H4 (cell line): ENCODE results near the gene NEDD4L. TPM values are rescaled to one million over a fixed set of nuclear protein-coding genes. Genes with fewer than 3 reads are reported as not detected.
A peak's percentile ranks its signal among the peaks of the same experiment; 100 is the strongest.
"Not testable (repeated sequence)": the region's sequence is repeated elsewhere in the genome, so short reads cannot be mapped to it uniquely, and the experiment has no call there.

Source experiments
- DNase-seq: peaks from one replicate; pipeline ENCODE4 v3.0.0-alpha.2; 2015; ENCODE audit warnings: low spot score
- total RNA-seq: library from RNA; depleted of rRNA; stranded (reverse); fragments of >200 nt; shearing (Covaris generic); gene quantifications from 2 replicates; pipeline ENCODE4 v1.2.3, GENCODE V29; 2014

Gene NEDD4L
- total RNA-seq, 1 experiment from 2014 or later, result 20.4 TPM

DNA sequence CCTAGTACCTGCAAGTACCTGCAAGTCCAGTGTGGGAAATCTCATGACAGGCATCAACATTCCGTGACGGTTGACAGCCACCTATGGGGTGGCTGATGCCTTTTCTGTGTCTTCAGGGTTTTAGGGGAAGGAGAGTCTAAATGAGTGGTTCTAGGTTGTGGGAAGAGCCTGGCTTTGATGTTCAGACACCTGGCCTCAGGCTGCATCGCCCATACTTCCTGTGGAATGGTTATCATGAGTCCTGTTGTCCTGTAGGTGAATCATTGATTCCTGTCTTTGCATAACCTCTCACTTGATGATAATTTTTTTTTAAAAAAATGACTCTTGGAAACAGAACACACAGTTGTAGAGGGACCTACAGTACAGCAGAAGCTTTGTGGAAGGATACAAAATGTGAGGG is 108.9 kb downstream of the NEDD4L start:
- no peak for DNase-seq

DNA sequence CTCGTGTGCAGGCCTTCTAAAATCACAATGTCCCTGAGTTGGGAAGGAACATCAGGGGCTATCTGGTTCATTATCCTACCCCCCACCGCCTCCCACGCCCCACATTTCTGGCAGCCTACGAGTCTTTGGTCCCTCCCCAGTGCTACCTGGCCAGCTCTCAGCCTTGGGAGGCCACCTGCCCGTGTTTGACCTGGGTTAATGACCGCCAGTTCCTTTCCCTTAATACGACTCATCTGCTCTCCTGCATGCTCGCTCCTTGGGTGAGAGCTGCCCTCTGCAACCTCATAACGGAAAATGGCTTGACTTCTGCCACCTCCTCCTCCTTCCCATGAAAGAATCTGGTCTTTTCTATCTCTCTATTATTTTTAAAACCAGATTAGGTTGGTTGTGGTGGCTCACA is 112.5 kb downstream of the NEDD4L start:
- no peak for DNase-seq

DNA sequence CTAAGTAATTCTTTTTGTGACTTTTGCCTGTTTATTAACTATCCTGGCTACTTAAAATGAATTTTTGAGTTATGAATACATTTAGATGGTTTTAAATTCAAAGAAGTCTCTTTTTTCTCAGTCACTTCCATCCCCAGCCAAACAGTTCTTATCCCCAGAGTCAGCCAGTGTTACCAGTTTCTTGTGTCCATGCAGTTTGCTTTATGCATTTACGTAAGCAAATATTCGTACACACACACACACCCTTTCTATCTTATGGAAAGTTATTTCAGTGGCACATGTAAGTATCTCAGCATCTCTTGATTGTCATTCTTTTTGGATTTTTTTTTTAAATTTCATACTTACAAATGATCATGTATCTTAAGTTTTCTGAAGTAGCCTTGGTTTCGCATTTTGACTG is 113.2 kb downstream of the NEDD4L start:
- DNase-seq, result no peak

DNA sequence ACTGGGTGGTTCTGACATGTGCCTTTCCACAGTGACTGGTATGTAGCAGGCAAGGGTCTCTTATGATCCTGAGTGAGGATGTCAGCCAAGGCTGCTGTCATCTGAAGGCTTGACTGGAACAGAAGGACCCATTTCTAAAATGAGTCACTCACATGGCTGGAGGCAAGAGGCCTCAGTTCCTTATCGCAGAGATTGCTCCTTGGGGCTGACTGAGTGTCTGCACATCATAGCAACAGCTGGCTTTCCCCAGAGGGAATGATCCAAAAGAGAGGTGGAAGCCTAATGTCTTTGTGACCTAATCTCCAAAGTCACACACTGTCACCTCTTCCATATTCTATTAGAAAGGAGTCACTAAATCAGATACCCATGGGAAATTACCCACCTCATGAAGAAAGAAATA is 114.0 kb downstream of the NEDD4L start:
- DNase-seq, result no peak

DNA sequence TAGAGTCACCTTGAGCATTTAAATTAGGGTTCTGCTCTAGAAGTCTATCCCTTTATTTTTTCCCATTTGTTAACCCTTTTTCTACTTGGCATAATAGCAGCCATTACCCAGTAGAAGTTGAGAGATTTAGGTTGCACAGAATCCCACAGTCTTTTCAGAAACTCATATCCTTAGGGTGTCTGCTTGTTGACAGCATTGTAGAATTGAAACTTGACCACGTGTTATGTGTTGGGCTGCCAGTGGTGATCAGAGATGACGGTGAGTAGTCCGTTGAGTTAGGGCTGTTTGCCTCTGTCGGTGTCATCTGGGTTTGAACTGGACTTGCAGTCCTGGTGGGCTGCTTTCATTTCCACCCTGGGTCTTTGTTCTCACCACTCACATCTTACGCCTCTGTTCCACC is 114.4 kb downstream of the NEDD4L start:
- DNase-seq, result no peak

DNA sequence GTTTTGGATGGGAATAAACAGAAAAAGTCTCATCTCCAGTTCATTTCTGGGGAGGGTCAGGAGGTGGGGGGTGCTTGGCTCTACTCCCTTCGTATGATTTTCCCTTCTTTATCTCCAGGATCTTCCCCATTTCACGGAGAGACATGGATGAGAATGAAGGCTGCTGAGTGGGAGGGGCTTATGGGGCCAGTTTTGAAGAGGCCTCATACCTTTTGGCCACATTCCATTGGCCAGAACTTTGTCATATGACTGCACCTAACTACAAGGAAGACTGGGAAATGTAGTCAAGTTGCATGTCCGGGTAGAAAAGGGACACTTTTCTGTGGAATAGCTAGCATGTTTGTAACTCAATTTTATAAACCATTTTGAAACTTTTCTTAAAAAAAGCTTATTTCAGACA is 117.6 kb downstream of the NEDD4L start:
- DNase-seq, result peak; percentile 51

DNA sequence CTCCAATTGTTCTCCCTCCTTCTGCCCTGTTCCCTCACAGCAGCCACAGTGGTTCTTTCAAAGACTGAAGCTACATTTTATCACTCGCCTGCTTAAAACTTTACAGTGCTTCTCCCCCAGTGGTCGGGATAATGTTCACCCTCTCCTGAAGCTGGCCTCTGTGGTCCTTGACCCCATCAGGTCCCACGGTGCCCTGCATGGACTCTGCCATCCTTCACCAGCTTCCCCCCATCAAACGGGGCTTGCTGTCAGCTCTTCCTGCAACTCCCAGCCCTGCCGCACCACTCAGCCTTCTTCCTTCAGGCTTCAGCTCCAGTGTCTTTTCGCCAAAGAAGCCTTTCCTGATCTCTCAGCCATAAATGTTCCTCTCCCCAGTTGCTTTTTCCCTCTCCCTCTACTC is 118.1 kb downstream of the NEDD4L start:
- no peak for DNase-seq

DNA sequence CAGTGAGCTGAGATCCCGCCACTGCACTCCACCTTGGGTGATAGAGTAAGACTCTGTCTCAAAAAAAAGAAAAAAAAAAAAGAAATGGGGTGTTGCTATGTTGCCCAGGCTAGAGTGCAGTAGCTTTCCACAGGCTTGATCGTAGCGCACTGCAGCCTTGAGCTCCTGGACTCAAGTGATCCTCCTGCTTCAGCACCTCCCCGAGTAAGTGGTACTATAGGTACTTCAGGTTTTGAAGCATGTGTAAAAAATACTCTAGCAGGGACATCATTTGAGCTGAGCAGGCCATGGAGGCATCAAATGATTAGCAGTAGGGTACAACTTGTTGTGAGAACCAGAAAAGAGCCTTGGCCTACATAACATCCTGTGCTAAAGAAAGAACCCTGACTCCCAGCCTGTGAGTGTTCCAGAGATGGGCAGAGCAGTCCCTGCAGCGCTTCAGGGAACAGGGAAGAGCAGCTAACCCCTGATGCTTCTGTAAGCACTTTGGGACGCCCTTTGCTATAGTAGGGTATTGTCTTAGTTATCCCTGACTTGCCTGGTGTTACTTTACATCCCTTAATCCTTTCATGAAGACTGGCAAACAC is 119.1 kb downstream of the NEDD4L start:
- no peak for DNase-seq

DNA sequence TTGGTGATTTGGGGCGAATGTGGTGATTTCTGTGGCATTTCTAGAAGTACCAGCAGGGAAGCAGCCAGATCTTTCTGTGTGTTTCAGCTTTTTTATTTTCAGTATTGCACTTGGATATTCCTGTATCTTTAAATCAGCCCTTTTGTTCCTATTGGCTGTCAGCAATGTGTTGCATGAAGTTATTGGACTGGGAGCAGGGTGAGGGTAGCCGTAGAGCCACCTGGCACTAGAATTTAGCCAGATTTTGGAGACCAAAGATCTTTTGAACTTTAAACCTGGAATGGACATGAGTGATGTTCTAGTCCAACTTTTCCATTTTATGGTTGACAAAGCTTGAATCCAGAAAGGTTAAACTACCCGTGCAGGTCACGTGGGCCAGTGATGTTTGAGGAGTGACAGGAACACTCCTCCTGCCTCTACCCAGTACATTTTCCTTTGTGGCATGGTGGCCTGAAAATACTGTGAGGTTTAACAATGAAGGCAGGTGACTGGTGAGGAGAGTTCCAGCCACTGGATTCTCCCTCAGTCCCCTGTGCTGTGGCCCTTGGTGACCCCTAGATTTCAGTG is 122.3 kb downstream of the NEDD4L start:
- DNase-seq, result no peak

DNA sequence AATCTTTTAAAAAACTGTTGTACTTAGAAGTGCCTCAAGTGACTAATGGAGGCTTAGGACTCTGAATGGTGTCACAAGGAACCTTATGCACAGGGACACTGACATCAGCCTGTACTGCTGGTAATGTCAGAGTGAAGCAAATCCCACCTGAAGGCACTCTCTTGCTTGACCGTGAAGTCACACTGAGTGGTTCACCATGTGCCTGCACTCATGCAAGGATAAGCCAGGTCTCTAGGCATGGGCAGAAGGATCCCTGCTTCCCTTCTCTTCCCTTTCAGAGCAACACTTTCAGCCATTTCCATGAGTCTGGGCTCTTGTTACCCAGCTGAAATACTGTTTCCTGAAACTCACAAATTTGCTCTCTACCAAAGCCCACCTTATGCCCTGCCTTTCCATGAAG is 123.0 kb downstream of the NEDD4L start:
- no peak for DNase-seq

DNA sequence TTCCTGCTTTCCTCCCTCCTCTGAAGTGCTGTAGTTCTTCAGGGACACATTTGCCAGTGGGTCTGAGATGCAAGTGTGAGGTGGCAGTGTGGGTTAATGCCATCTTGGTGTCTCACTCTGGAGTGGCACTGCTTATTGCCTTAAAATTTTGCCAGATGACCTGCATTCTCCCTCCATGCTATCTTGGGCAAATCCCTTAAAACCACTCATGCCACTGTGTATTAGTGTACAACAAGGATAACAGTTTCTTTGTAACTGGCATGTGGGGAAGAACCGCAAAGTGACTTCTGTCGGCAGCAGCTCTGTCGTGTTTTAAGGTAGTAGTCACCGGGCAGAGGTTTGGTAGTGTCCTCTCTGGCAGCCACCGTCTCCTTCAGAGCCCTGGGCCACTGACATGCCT is 124.2 kb downstream of the NEDD4L start:
- no peak for DNase-seq

DNA sequence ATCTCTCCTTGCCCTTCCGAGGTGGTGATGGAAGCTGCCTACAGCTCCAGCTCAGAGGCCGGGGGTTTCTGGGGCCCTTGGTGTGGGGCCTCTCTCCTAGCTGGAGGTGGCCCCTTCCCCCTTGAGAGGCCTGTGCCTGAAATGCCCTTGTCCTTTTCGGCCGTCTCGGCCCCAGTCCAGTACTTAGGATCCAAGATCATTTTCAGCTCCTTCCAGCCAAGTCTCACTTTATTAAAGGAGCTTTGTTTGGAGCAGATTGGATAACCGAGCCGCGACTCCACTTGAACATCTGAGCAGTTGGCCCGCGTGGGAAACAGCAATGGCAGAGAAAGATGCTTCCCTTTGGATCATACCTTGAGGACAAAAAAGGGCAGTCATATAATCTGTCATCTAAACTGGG is 125.0 kb downstream of the NEDD4L start:
- DNase-seq, result no peak

DNA sequence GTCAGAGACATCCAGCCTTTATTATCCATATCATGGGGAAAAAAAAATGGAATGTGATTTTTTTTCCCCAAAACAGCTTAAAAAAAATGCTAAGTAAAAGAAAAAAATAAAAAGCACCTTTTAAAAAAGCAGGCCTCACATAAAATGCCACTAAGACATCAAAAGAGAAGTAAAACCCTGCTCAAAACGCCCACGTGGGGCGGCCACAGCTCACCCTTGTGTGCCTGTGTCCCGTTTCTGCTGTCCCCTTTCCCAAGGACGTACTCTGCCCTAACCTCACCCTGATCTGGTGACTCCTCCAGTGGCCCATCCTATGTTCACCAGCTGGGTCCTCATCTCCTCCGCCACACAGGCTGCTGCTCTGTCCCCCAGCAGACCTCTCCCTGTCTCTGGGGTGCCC is 125.4 kb downstream of the NEDD4L start:
- DNase-seq, result no peak

DNA sequence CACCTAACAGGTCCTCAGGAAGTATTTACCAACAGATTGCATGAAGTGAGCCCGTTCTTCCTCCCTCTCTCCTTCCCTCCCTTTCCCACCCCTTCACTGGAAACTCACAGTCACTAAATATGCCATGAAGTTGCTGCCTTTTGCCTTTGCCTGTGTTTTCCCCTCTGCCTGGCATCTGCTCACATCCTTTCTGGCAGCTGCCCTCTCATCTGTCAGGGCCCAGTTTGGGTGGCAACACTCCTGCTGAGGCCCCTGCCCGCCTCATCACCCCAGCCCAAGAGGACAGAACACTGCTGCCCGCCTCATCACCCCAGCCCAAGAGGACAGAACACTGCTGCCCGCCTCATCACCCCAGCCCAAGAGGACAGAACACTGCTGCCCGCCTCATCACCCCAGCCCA is 126.0 kb downstream of the NEDD4L start:
- not testable (repeated sequence) for DNase-seq

DNA sequence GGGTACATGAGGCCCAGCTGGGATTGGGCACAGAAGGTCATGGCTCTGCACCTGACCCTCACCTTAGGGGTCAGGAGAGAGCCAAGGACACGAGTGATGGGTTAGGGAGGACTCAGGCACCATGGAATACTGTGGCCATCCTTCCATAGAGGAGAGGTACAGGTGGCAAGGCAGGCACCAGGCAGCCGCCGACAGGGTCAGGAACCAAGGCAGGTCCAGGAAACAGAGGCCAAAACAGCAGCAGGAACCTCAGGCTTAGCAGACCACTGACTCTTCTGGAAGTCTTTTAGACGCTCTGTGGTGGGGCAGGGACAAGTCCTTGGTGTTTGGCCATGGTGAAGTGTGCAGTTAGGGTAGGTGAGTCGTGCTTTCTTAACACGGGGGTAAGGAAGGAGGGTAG is 128.0 kb downstream of the NEDD4L start:
- no peak for DNase-seq

DNA sequence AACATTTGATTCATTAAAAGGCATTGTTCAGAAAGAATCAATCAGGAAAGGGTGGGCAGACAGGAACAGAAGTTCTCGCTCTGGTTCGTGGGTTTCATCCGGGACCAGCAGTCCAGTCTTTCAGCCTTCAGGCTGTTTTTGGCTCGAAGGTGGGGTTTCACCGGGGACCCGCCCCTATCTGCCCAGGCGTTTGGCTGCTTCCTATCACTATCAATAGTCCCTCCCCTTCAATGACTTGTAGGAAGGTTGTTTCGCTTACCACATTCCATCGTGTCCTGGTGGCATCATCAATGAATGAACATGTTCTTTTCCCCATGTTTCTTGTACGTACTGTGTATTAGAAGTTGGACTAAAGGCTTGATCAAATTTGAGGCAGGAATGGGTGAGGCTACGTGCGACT is 130.3 kb downstream of the NEDD4L start:
- DNase-seq, result no peak

DNA sequence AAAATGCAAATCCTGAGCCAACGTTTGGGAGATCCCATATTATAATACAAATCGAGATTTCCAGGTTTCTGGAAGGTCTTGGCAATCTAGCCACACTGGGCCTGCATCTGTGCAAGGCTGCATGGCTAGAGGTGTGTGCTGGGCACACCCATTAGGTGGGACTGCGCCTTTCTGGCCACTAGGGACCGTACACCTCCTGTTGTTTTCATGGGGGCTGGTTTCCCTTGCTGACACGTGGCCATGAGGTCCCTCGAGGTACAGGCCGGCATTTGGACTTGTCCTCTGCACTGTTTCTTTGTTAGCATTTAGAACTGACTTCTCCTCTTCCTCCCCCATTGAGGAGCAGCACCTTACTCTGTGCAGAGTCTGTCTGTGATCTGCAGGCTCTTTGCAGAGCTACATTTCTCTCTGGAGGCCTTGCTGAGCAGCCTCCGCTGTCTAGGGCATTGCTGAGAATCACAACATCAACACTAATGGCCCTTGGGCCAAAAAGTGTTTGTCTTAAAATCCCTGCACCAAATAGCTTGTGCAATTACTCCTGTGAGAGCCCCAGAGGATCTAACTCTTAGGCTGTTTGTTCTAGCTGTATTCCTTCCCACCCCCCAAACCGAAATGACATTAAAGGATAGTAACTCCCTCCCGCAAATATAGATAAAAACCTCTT is 131.2 kb downstream of the NEDD4L start:
- no peak for DNase-seq

DNA sequence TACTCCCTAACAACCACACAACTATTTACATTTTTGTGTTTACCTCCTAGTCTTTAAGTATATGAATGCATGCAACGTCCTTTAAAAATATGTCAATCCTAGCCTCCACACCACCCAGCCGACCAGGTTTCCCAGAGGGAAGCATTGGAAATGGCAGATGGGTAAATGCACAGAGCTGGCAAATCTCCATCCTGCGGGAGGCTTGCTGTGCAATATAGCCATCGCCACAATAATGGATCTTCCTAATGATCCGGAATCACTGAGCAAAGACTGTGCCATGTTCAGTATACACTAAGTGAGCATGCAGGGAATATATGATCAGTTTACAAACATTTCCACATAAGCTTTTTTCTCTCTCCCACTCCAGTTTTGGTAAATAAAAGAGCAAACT is 131.8 kb downstream of the NEDD4L start:
- DNase-seq, result no peak

DNA sequence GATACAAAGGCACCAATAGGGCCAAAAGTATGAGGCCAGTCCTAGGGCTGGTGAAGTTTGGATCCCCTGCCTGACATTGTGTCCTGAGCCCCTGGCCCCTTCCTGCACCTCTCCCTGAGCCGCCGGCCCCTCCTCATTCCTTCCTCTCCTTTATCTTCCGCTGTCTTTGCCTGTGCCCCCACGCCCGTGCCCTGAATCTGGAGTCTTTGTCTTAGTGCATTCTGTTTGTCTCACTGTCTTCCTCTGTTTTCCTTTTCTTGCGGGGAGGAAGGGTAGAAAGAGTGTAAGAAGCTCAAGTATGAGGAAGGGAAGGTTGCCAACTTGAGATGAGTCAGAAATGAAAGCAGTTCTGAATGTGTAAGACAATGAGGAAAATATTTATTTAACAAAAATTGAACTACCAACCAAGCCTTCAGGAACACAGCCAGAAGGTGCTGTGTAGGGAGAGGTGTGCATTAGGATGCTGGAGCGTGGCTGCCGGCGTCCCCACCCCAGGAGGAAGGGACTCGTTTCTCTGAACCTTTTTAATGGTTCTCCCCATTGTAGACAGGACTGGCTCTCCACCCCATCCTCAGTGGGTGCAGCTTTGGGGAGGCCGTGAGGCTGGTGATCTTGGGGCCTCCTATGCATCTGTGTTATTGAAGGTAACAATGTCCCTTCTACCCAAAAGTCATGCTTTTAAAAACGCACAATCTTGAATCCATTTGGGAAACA is 133.1 kb downstream of the NEDD4L start:
- DNase-seq, result peak; percentile 80

DNA sequence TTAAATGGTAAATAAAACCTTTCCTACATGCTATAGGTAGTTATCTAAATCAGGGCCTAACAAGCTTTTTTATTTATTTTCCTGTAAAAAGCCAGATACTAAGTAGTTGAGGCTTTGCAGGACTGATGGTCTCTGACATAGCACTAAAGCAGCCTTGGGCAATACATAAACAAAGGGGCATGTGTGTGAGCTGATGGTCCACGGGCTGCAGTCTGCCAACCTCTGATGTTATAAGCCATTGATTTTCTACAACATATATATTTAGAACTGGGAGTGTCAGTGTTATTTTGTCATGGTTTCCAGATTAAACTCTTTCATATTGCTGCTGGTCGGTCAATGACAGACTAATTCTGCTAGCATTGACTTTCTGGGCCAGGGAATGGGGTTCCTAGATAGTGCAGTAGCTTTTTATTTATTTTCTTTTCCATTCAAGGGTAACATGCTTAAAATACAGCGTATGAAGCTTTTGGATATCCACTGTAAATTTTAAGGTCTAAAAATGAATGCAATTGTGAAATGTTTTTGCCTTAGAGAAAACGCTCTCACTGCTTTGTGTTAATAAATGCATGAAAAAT is 134.0 kb downstream of the NEDD4L start:
- no peak for DNase-seq

DNA sequence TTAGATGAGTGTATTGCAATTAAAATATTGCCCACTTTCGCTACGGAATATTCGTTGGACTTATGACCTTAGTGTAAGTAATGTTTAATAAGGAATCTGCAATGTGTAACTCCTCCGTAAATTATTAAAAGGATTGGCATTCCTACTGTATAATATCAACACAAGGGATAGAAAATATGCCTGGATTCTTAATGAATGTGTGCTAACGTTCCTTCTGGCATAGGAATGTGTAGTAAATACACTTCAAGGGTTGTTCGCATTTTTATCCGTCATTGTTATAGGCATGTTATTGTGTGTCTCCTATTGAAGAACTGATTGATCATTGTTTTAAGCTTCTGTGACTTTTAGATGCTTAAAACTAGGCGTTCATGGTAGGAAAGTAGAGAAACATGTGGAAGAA is 134.5 kb downstream of the NEDD4L start:
- no peak for DNase-seq

DNA sequence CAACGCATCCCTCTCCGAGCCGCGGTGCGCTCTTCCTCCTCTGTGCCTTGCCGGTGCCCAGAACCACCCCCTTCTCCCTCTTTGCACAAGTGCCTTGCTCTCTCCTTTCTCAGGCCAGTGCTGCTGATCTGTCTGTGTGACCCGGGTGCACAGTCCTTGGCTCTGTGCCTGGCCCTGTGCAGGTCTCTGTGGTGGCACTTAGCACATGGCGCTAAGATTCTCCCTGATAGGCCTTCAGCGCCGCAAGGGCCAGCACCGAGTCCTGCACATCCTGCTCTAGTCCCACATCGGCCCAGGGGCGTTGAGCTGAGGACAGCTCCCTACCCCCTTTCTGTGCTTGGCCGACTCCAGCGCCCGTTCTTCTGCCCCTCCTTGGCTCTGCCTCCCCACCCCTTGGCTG is 136.1 kb downstream of the NEDD4L start:
- DNase-seq, result no peak
